GM18861 (cell line): ENCODE data around the gene DNAJC13.
"Not testable (repeated sequence)": the region's sequence is repeated elsewhere in the genome, so short reads cannot be mapped to it uniquely, and the experiment has no call there.

Experiments
- ATAC-seq: cut with Tn5 transposase; IDR thresholded peaks from one replicate; pipeline ENCODE4 v1.9.1; 2021; ENCODE audit not compliant: unreplicated experiment

DNAJC13 gene, protein sequence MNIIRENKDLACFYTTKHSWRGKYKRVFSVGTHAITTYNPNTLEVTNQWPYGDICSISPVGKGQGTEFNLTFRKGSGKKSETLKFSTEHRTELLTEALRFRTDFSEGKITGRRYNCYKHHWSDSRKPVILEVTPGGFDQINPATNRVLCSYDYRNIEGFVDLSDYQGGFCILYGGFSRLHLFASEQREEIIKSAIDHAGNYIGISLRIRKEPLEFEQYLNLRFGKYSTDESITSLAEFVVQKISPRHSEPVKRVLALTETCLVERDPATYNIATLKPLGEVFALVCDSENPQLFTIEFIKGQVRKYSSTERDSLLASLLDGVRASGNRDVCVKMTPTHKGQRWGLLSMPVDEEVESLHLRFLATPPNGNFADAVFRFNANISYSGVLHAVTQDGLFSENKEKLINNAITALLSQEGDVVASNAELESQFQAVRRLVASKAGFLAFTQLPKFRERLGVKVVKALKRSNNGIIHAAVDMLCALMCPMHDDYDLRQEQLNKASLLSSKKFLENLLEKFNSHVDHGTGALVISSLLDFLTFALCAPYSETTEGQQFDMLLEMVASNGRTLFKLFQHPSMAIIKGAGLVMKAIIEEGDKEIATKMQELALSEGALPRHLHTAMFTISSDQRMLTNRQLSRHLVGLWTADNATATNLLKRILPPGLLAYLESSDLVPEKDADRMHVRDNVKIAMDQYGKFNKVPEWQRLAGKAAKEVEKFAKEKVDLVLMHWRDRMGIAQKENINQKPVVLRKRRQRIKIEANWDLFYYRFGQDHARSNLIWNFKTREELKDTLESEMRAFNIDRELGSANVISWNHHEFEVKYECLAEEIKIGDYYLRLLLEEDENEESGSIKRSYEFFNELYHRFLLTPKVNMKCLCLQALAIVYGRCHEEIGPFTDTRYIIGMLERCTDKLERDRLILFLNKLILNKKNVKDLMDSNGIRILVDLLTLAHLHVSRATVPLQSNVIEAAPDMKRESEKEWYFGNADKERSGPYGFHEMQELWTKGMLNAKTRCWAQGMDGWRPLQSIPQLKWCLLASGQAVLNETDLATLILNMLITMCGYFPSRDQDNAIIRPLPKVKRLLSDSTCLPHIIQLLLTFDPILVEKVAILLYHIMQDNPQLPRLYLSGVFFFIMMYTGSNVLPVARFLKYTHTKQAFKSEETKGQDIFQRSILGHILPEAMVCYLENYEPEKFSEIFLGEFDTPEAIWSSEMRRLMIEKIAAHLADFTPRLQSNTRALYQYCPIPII (N-terminal part only)

DNA sequence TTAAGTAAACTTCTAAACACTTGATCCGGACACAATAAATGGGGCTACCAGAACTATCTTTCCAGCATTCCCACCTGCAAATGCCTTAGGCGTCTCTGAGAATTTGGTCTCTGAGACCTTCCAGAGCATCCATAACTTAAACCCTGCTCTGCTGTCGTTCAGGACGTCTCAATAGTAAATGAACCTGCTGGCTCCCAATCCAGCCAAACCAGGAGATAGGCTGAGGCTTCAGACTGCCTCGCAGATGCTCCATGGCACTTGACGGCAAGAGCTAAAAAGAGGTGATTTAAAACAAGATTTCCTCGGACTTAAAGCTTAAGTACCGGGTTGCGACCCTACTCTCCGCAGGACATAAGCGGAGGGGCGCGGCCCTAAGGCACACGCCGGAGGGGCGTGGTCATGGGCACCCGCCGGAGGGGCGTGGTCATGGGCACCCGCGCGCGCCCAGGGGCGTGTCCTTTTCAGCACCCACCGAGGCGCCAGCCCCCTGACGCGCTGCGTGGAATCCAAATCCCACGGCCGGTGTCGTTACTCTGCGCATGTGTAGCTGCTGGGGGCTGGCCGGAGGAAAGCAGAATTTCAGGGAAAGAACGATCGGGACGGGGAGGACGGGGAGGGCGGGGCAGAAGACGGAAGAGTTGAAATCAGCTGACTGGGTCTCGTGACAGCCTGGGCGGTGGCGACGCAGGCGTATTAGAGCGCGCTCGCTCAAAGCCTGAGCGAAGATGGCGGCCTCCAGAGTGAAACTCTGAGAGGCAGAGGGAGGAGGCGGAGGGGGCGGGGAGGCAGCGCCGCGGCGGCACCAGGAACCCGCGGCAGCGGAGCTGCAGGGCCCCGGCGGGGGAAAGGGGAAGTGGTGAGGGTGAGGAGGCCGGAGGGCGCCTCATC lies at the start of gene DNAJC13:
TSS of gene DNAJC13 (plus strand) at position 696 of the 888 bp plus-strand sequence. CDS start 17,049 bp downstream, outside the sequence.
- ATAC-seq: peak; percentile 86

- no peak for ATAC-seq
Measured at GRCh38 chr3:132368515-132368914, 48.8 kb upstream of the DNAJC13 start.

GRCh38 chr3:132368962-132369361 lies 48.3 kb upstream of the DNAJC13 start:
- no peak for ATAC-seq

- ATAC-seq: not testable (repeated sequence)
Measured at GRCh38 chr3:132376945-132377354, 40.4 kb upstream of the DNAJC13 start.

DNA sequence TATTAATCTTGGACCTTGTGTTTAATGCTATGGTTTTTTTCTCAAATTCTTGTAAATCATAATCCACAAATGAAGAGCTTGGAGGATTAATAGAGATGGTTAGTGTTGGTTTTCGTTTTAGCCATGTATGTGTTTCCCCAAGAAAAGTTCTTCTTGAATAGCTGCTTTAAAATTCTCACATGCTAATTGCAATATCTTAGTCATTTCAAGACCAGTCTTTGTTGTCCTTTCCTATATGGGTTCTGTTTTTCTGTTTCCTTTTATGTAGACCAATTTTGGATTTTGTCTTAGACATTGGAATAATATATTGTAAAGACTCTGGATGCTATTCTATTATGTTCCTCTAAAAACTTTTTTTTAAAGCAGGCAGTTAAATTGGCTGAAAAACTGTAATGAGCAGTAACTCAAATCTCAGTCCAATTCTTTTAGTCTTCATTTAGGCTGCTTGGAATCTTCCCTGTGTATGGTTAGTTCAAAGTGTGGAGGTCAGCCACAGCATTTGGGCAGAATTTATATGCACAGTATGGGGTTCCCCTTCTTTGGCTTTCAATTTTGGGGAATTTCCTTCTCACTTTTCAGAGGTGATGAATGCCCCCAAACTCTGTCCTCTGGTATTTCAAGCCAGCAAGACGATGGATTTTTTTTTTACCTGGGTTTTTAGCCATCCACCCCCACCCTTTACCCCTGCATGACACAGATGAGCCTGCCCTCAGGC lies 39.1 kb upstream of the DNAJC13 start:
- no peak for ATAC-seq

DNA sequence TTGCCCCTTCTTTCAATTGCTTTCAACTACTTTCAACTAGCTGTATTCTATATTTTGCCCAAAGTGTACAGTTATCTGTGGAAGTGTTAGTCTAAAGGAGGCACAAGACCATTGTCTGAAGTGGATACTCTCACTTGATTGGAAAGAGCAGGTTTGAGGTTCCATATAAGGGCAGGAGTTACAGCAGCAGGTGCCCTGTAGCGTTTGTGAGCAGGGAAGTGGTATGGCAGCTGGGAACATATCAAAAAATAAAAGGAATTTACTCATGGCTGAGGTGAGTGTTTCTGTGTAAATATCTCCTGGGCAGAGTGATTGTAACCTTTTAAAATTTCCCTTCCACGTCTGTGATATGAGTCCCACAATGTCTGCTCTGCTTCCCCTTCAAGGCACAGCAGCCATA lies 38.5 kb upstream of the DNAJC13 start:
- ATAC-seq: no peak

DNA sequence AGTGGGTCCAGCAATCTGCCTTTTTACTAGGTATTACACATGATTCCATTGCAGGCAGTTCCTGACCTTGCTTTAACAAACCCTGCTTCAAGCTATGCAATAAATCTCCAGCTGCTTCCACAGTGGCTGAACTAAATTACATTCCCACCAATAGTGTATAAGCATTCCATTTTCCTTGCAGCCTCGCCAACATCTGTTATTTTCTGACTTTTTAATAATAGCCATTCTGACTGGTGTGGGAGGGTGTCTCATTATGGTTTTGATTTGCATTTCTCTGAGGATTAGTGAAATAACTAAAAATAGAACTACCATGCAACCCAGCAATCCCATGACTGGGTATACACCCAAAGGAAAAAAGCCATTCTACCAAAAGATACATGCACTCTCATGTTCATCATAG lies 36.4 kb upstream of the DNAJC13 start:
- ATAC-seq: no peak

GRCh38 chr3:132381348-132381944 lies 35.9 kb upstream of the DNAJC13 start:
- ATAC-seq: no peak

DNA sequence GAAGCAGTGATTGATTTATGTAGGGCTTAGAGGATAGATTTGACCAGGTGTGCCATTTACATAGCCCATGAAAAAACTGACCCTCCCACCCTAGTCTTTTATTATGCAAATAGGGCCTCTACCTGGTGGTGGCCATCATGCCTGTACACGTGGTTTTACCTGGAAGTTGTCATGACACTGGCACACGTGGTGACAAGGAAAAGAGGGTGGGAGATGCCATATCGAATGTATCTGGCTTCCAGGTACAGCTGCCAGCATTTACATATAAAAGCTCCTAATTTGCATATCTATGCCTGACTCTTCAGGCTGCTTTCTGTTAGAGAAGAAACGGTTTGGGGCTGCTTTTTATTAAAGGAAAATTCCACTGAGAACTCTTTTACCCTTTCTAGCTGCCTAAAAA lies 35.0 kb upstream of the DNAJC13 start:
- ATAC-seq: no peak

GRCh38 chr3:132382688-132383194 lies 34.6 kb upstream of the DNAJC13 start:
- ATAC-seq: no peak

GRCh38 chr3:132386259-132386658 lies 31.0 kb upstream of the DNAJC13 start:
- ATAC-seq: no peak

DNA sequence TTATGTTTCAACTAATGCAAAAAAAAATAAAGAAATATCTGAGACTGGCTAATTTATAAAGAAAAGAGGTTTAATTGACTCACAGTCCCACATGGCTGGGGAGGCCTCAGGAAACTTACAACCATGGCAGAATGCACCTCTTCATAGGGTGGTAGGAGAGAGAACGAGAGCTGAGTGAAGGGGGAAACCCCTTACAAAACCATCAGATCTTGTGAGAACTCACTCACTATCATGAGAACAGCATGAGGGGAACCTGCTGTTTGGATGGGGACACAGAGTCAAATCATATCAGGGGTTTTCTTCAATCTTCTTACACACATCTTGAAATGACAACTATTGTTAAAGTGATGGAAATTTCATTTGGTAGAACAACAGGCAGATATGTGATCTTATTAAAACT lies 24.6 kb upstream of the DNAJC13 start:
- ATAC-seq: not testable (repeated sequence)

GRCh38 chr3:132394320-132394719 lies 23.0 kb upstream of the DNAJC13 start:
- ATAC-seq: no peak

- no peak for ATAC-seq
Measured at GRCh38 chr3:132395126-132395525, 22.2 kb upstream of the DNAJC13 start.

DNA sequence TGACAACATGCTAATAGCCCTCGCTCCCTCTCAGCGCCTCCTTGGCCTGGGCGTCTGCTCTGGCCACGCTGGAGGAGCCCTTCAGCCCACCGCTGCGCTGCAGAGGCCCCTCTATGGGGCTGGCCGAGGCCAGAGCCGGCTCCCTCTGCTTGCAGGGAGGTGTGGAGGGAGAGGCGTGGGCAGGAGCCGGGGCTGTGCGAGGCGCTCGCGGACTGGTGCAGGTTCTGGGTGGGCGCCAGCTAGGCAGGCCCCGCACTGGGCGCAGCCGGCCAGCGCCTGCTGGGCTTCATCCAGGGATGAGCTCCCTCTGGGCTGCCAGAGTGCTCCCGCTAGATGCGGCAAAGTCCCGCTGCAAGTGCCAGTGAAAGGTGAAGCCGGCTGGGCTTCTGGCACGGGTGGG lies 21.0 kb upstream of the DNAJC13 start:
- ATAC-seq: no peak

- not testable (repeated sequence) for ATAC-seq
Measured at GRCh38 chr3:132396776-132397175, 20.5 kb upstream of the DNAJC13 start.

GRCh38 chr3:132399054-132399929 lies 18.0 kb upstream of the DNAJC13 start:
- no peak for ATAC-seq

DNA sequence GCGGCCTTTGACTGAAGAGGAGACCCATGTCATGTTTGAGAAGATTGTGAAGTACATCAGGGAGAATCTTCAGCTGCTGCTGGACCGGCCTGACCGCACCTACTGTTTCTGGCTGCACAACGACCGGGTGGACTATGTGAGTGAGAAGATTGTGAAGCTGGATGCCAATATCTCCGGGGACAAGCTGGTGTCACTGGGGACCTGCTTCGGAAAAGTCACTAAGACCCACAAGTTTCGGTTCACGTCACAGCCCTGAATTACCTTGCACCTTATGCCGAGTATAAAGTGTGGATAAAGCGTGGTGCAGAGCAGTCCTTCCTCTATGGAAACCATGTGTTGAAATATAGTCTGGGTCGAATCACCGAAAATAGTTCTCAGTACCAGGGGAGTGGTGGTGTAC lies 16.0 kb upstream of the DNAJC13 start:
- ATAC-seq: no peak
